Measurements from ENCODE around the gene BTBD9. TPM values are rescaled to one million over a fixed set of nuclear protein-coding genes. Genes with fewer than 3 reads are reported as not detected.
A peak's percentile ranks its signal among the peaks of the same experiment; 100 is the strongest.

The BTBD9 gene
- total RNA-seq, 4 donors from 2014 or later, result 10.8 to 26.3 (median 15.3) TPM

GRCh38 chr6:38470548-38470947 is 169.2 kb downstream of the BTBD9 start:
- TF ChIP-seq CTCF (IDR thresholded peaks at IDR 0.05), result no peak
- ATAC-seq (ENCODE audit: low FRiP score) (no peak), DNase-seq (ENCODE audit: low spot score) (no peak)

GRCh38 chr6:38467566-38467965 is 172.2 kb downstream of the BTBD9 start:
- peak; percentile 55 for ATAC-seq (ENCODE audit: low FRiP score)

GRCh38 chr6:38460186-38460585 is 179.5 kb downstream of the BTBD9 start:
- TF ChIP-seq CTCF (IDR thresholded peaks at IDR 0.05), result no peak
- no peak for DNase-seq (ENCODE audit: low spot score)
- ATAC-seq (ENCODE audit: low FRiP score), result no peak

More at GRCh38 chr6:38467566-38467965, 172.2 kb downstream of the BTBD9 start:
- no peak for DNase-seq (ENCODE audit: low spot score)
- no peak for TF ChIP-seq CTCF (IDR thresholded peaks at IDR 0.05)

- DNase-seq (ENCODE audit: low spot score) (no peak), ATAC-seq (ENCODE audit: low FRiP score) (no peak)
- TF ChIP-seq CTCF (IDR thresholded peaks at IDR 0.05), result no peak
Measured at GRCh38 chr6:38459291-38459690, 180.4 kb downstream of the BTBD9 start.

GRCh38 chr6:38453861-38454260 is 185.9 kb downstream of the BTBD9 start:
- no peak for TF ChIP-seq CTCF (IDR thresholded peaks at IDR 0.05)
- ATAC-seq (ENCODE audit: low FRiP score) (no peak), DNase-seq (ENCODE audit: low spot score) (no peak)

- DNase-seq (ENCODE audit: low spot score) (no peak), ATAC-seq (ENCODE audit: low FRiP score) (no peak)
- no peak for TF ChIP-seq CTCF (IDR thresholded peaks at IDR 0.05)
Measured at GRCh38 chr6:38452816-38453660, 186.7 kb downstream of the BTBD9 start.

- TF ChIP-seq CTCF (IDR thresholded peaks at IDR 0.05), result no peak
- DNase-seq (ENCODE audit: low spot score) (no peak), ATAC-seq (ENCODE audit: low FRiP score) (no peak)
Measured at GRCh38 chr6:38450717-38451116, 189.0 kb downstream of the BTBD9 start.
